HepG2 (cell line): Measurements from ENCODE around the gene CCDC177. TPM values are rescaled to one million over a fixed set of nuclear protein-coding genes. Genes with fewer than 3 reads are reported as not detected.

Source experiments
- ATAC-seq: fragments of 200-7000 bp; cut with Tn5 transposase; 3 replicates; pipeline ENCODE4 v1.9.1; 2020; ENCODE audit warnings: mild to moderate bottlenecking, moderate library complexity
- BruUV-seq: library from RNA; stranded (reverse); fragments of 400-500 nt; replicated peaks from 2 replicates; lab custom pipeline; 2021; lab: Mats Ljungman, UMichigan
- CTCF ChIA-PET: fragments of 300-600 bp; formaldehyde crosslinking; extraction: SDS; loops from one replicate; lab custom pipeline; 2021; ENCODE audit warnings: low total read pairs, inconsistent platforms, low intra/inter-chr PET ratio; lab: Yijun Ruan, JAX
- POLR2A ChIA-PET: fragments of 350-600 bp; sonication (Branson Sonifier 250); formaldehyde crosslinking; loops from one replicate; lab custom pipeline; 2020; ENCODE audit warnings: antibody characterized with exemption, inconsistent platforms; lab: Yijun Ruan, JAX
- DNase-seq: peaks from one replicate; pipeline ENCODE4 v3.0.0-alpha.2; 2015; ENCODE audit warnings: low spot score
- FAIRE-seq: peaks from 3 replicates; lab custom pipeline; 2011; peaks lifted over from hg19 to GRCh38; lab: Jason Lieb, UNC
- H2AFZ ChIP-seq: one replicate; pipeline ENCODE4 v1.6.1; 2011; ENCODE audit warnings: low read length, inconsistent platforms
- H3K27ac ChIP-seq: fragments of 300-600 bp; 3 replicates; pipeline ENCODE4 v1.8.0; 2011; ENCODE audit warnings: mixed run types, mild to moderate bottlenecking, mixed read lengths, low read length, inconsistent platforms; ENCODE audit not compliant: insufficient read depth; ENCODE audit errors: extremely low read length
- H3K27me3 ChIP-seq, 2 experiments: fragments of 200-600 bp in 1 of 2; 2 replicates in 1 of 2; 3 replicates in 1 of 2; pipeline versions ENCODE4 v1.6.0 to v1.8.0; 2011; ENCODE audit warnings: low read length in 2 of 2, mild to moderate bottlenecking in 2 of 2, moderate library complexity in 2 of 2, inconsistent platforms in 1 of 2; ENCODE audit not compliant: insufficient read depth in 2 of 2, control insufficient read depth in 1 of 2
- H3K36me3 ChIP-seq, 2 experiments: fragments of 200-600 bp in 1 of 2; replicated peaks in 1 of 2; 2 replicates in 1 of 2; 3 replicates in 1 of 2; pipeline versions ENCODE4 v1.5.1 to v1.8.0; 2011; ENCODE audit warnings: low read length in 2 of 2, inconsistent platforms in 1 of 2; ENCODE audit not compliant: insufficient read depth in 2 of 2, control insufficient read depth in 1 of 2
- H3K4me1 ChIP-seq: 2 replicates; pipeline ENCODE4 v1.5.1; 2012; ENCODE audit warnings: low read length, inconsistent platforms; ENCODE audit not compliant: insufficient read depth
- H3K4me2 ChIP-seq: 2 replicates; pipeline ENCODE4 v1.6.0; 2011; ENCODE audit warnings: low read depth, low read length, inconsistent platforms
- H3K4me3 ChIP-seq, 3 experiments: fragments of 200-600 bp in 1 of 3; sonication (generic), shearing (Covaris generic) in 1 of 3; replicated peaks in 1 of 3; 2 replicates each; pipeline ENCODE4 v1.5.1; 2011 to 2016; ENCODE audit warnings: low read length in 3 of 3, inconsistent platforms in 2 of 3, low read depth in 2 of 3, mild to moderate bottlenecking in 2 of 3, control low read depth in 1 of 3, mixed read lengths in 1 of 3; ENCODE audit not compliant: insufficient read depth in 1 of 3
- H3K79me2 ChIP-seq: one replicate; pipeline ENCODE4 v1.6.1; 2011; ENCODE audit warnings: low read length, inconsistent platforms; ENCODE audit not compliant: insufficient read depth
- H3K9ac ChIP-seq: 2 replicates; pipeline ENCODE4 v1.6.0; 2011; ENCODE audit warnings: mild to moderate bottlenecking, low read depth, low read length, inconsistent platforms; ENCODE audit not compliant: insufficient read depth
- H3K9me3 ChIP-seq: 2 replicates; pipeline ENCODE4 v1.5.1; 2012; ENCODE audit warnings: mild to moderate bottlenecking, low read length
- H4K20me1 ChIP-seq: 2 replicates; pipeline ENCODE4 v1.6.0; 2011; ENCODE audit warnings: inconsistent platforms, mild to moderate bottlenecking, low read length, moderate library complexity; ENCODE audit not compliant: insufficient read depth
- CC2D1A ChIP-seq: sonication (generic); formaldehyde crosslinking; IDR thresholded peaks from 2 replicates; pipeline ENCODE4 v1.8.1; 2023; ENCODE audit warnings: mild to moderate bottlenecking, missing genetic modification reagents
- CTCF ChIP-seq: sonication (generic); formaldehyde crosslinking; IDR thresholded peaks from 2 replicates; pipeline ENCODE4 v1.5.0; 2020; ENCODE audit warnings: mild to moderate bottlenecking, missing genetic modification reagents, moderate library complexity
- KMT2A ChIP-seq: sonication (generic); formaldehyde crosslinking; IDR thresholded peaks from 2 replicates; pipeline ENCODE4 v1.4.0; 2020; ENCODE audit warnings: missing genetic modification reagents
- PAX8 ChIP-seq: sonication (generic); formaldehyde crosslinking; IDR thresholded peaks from 2 replicates; pipeline ENCODE4 v1.8.0; 2022; ENCODE audit warnings: mild to moderate bottlenecking, missing genetic modification reagents, borderline replicate concordance
- REL ChIP-seq: sonication (generic); formaldehyde crosslinking; conservative IDR thresholded peaks from 2 replicates; pipeline ENCODE4 v1.8.0; 2022; ENCODE audit warnings: mild to moderate bottlenecking, missing genetic modification reagents, moderate library complexity
- SMC3 ChIP-seq: IDR thresholded peaks from 2 replicates; pipeline ENCODE4 v1.6.1; 2011; ENCODE audit warnings: low read length, improper control_type of control experiment
- STAG1 ChIP-seq: sonication (generic); formaldehyde crosslinking; IDR thresholded peaks from 2 replicates; pipeline ENCODE4 v1.4.0; 2020; ENCODE audit warnings: missing genetic modification reagents
- TEAD3 ChIP-seq: optimal IDR thresholded peaks from 2 replicates; pipeline ENCODE3; 2016; ENCODE audit warnings: borderline replicate concordance
- ZNF251 ChIP-seq: sonication (generic); formaldehyde crosslinking; IDR thresholded peaks from 2 replicates; pipeline ENCODE4 v1.9.0; 2021; ENCODE audit warnings: mild to moderate bottlenecking, missing genetic modification reagents
- ZNF501 ChIP-seq: sonication (generic); formaldehyde crosslinking; IDR thresholded peaks from 2 replicates; pipeline ENCODE4 v1.5.1; 2020; ENCODE audit warnings: mild to moderate bottlenecking, moderate library complexity, missing genetic modification reagents
- ZNF790 ChIP-seq: sonication (generic); formaldehyde crosslinking; IDR thresholded peaks from 2 replicates; pipeline ENCODE4 v1.8.0; 2022; ENCODE audit warnings: missing genetic modification reagents, mild to moderate bottlenecking, borderline replicate concordance
- WGBS: methylation state at CpG from one replicate; pipeline ENCODE4 v1.1.6; 2017; ENCODE audit warnings: low lambda C conversion rate; 5-methylcytosine and 5-hydroxymethylcytosine counted together
- in situ Hi-C: cut with HindIII; loops from 2 replicates; pipeline ENCODE4 v1.10.0; 2017; ENCODE audit warnings: low pct_unique_long_range_greater_than_20kb; ENCODE audit not compliant: extremely low pct_ligation_motif_present
- intact Hi-C: fragments of 100-400 bp; cut with micrococcal nuclease; formaldehyde crosslinking; loops from one replicate; pipeline ENCODE4 v1.10.0; 2022; ENCODE audit not compliant: unreplicated experiment
- polyA plus RNA-seq, 8 experiments: library from polyadenylated mRNA; depleted of rRNA in 3 of 8; stranded (reverse) in 7 of 8; unstranded in 1 of 8; fragments of >200 nt; fragmentation: Illumina TruSeq in 4 of 8; extraction: Trizol in 4 of 8; gene quantifications; 2 replicates each; pipeline versions ENCODE4 v1.2.1 to v1.2.3, GENCODE V29; 2011 to 2016; ENCODE audit warnings: low read depth in 4 of 8, missing spikeins in 1 of 8, mixed read lengths in 1 of 8; ENCODE audit not compliant: insufficient read depth in 1 of 8
- total RNA-seq, 5 experiments: library from RNA; depleted of rRNA; stranded (reverse); fragments of >200 nt; fragmentation: Illumina TruSeq; extraction: Trizol; gene quantifications; 2 replicates each; pipeline ENCODE4 v1.2.3, GENCODE V29; 2016; ENCODE audit warnings: low read depth in 1 of 5
- TF ChIP-seq, protein P1 (sequence below): sonication (generic); formaldehyde crosslinking; IDR thresholded peaks from 2 replicates; pipeline ENCODE4 v1.8.1; 2023; ENCODE audit warnings: mild to moderate bottlenecking, moderate library complexity, missing genetic modification reagents

The CCDC177 gene
- total and polyA plus RNA-seq, 2 of the 13 experiments (the other 11 are each of a cell fraction or from before 2014, with no cell fraction given) = not detected

- TF ChIP-seq CC2D1A (no peak), KMT2A (CRISPR knock-in tag) (no peak), ZNF501 (CRISPR knock-in tag) (no peak)
Observed at GRCh38 chr14:69537900-69538299, 36.8 kb downstream of the CCDC177 start (continued).

GRCh38 chr14:69536971-69537370, 37.7 kb downstream of the CCDC177 start:
- Histone ChIP-seq H3K4me2 (no peak overlapping the region), H4K20me1 (no peaks in the 10 kb centered on the region), H3K79me2 (no peaks in the 10 kb centered on the region), H3K36me3 (no peaks in the 10 kb centered on the region), H3K27ac (no peak overlapping the region), H2AFZ (no peak overlapping the region), H3K4me3 (no peak overlapping the region), H3K9ac (no peak overlapping the region), H3K4me1 (no peaks in the 10 kb centered on the region), H3K9me3 (no peaks in the 10 kb centered on the region), H3K27me3 (no peaks in the 10 kb centered on the region; a peak in 1 of 5 replicates)
- FAIRE-seq = no peak
- POLR2A ChIA-PET = no interaction called here
- no peak for ATAC-seq
- CTCF ChIA-PET = no interaction called here
- intact Hi-C loops (no loop called here), in situ Hi-C loops (loop anchor here (5.0 kb wide), 1 partner anchor 35 kb away; the partner anchor contains the start of gene CCDC177)
- TF ChIP-seq PAX8 (no peak), ZNF251 (CRISPR knock-in tag) (no peak), ZNF790 (CRISPR knock-in tag) (no peak)
- no TSS peak for BruUV-seq
- DNase-seq = no peak

- DNase-seq = peak; percentile 37
- TF ChIP-seq, protein P1, sequence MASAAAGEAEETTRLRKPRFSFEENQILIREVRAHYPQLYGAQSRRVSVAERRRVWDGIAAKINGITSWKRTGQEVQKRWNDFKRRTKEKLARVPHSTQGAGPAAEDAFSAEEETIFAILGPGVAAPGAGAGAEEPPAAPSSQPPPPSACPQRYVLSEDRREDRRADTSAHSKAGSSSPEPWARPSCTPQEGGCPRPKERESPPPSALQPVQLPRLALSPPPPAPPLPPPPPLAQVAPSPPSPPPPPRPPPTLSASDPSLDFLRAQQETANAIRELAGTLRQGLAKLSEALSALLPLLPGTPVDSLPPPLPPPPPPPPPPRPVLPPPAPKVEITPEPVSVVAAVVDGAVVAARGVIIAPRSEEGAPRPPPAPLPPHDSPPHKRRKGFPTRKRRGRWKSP (CRISPR knock-in tag) = no peak
- TF ChIP-seq CTCF (CRISPR knock-in tag) = peak; percentile 84
- peak; percentile 18 for TF ChIP-seq TEAD3
- no peak for TF ChIP-seq REL (CRISPR knock-in tag)
- peak; percentile 63 for TF ChIP-seq STAG1 (CRISPR knock-in tag)
- TF ChIP-seq SMC3 = peak; percentile 57; the same call in 1 of the 2 replicates
- TF ChIP-seq, all 625 proteins: peak for 4
Observed at GRCh38 chr14:69535230-69535848, 39.3 kb downstream of the CCDC177 start.

More at GRCh38 chr14:69535230-69535848, 39.3 kb downstream of the CCDC177 start:
- in situ Hi-C loops = loop anchor here (5.0 kb wide), 1 partner anchor 37 kb away; the partner anchor contains the start of gene CCDC177
- POLR2A ChIA-PET = no interaction called here
- H3K79me2 ChIP-seq = no peaks in the 10 kb centered on the region
- BruUV-seq = no TSS peak
- H2AFZ ChIP-seq = no peak overlapping the region
- FAIRE-seq (peak; percentile 56), ATAC-seq (peak; percentile 85)
- H3K27me3 ChIP-seq = no peaks in the 10 kb centered on the region; a peak in 1 of 5 replicates
- no peak overlapping the region for H3K27ac ChIP-seq
- WGBS = 0% methylated on average over 4 of the region's 4 CpGs
- H3K4me1 ChIP-seq = no peaks in the 10 kb centered on the region
- H3K4me2 ChIP-seq = no peak overlapping the region
- no peaks in the 10 kb centered on the region for H3K36me3 ChIP-seq
- intact Hi-C loops = loop anchor here (1.0 kb wide), 1 partner anchor 39 kb away; the partner anchor contains the start of gene CCDC177
- no peak overlapping the region for H3K9ac ChIP-seq
- CTCF ChIA-PET = interaction anchor here (1.1 to 1.7 kb wide), 2 partner anchors 39 to 191 kb away, joined by 3 to 16 read pairs; partner anchors contain the start of gene CCDC177
- no peak overlapping the region for H3K4me3 ChIP-seq
- no peaks in the 10 kb centered on the region for H3K9me3 ChIP-seq
- no peaks in the 10 kb centered on the region for H4K20me1 ChIP-seq
